ENCODE results near the gene ANGEL1.

Gene ANGEL1

GRCh38 chr14:76779221-76780057 is 33.2 kb downstream of the ANGEL1 start:
- DNase-seq (ENCODE audit: low read depth) = no peak

- no peak for DNase-seq (ENCODE audit: low read depth)
Measured at GRCh38 chr14:76778546-76779215, 34.0 kb downstream of the ANGEL1 start.

DNA sequence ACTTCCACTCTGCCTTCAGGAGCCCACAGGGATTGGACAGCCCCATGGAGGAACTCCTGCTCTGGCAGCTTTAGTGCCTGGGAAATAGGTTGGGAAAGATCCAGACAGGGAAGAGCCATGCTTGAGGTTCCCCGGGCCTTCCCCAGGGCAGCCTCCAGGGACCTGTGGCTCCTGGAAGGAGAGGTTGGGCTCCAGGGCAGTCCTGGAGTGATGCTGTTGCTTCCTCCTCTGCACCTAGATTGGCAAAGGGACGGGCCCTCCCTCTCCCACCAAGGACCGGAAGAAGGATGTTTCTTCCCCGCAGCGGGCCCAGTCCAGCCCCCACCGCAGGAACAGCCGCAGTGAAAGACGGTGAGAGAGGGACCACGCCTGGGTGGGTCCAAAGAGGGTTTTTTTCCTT is 35.0 kb downstream of the ANGEL1 start:
- no peak for DNase-seq (ENCODE audit: low read depth)

- no peak for DNase-seq (ENCODE audit: low read depth)
Measured at GRCh38 chr14:76776428-76777251, 36.0 kb downstream of the ANGEL1 start.

DNA sequence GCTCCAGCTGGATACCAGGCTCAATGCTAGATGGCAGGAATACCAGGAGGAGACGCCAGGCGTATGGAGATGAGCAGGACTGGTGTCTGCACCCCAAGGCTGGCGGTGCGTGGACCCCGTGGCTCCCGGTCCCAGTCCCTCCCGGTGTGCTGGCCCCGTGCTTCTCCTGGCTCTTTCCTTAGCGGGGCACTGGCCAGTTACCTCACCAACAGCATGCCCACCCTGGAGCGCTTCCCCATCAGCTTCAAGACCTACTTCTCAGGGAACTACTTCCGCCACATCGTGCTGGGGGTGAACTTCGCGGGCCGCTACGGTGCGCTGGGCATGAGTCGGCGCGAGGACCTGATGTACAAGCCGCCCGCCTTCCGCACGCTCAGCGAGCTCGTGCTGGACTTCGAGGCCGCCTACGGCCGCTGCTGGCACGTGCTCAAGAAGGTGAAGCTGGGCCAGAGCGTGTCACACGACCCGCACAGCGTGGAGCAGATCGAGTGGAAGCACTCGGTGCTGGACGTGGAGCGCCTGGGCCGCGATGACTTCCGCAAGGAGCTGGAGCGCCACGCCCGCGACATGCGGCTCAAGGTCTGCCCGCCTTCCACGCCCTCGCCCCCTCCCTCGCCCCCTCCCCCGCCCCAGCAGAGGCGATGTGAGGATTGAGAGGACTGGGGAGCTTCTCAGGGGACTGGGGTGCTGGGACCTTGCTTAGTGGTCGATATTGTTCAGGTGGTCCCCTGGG is 36.8 kb downstream of the ANGEL1 start:
- DNase-seq (ENCODE audit: low read depth) = no peak

- no peak for DNase-seq (ENCODE audit: low read depth)
Measured at GRCh38 chr14:76774821-76775694, 37.6 kb downstream of the ANGEL1 start.

DNA sequence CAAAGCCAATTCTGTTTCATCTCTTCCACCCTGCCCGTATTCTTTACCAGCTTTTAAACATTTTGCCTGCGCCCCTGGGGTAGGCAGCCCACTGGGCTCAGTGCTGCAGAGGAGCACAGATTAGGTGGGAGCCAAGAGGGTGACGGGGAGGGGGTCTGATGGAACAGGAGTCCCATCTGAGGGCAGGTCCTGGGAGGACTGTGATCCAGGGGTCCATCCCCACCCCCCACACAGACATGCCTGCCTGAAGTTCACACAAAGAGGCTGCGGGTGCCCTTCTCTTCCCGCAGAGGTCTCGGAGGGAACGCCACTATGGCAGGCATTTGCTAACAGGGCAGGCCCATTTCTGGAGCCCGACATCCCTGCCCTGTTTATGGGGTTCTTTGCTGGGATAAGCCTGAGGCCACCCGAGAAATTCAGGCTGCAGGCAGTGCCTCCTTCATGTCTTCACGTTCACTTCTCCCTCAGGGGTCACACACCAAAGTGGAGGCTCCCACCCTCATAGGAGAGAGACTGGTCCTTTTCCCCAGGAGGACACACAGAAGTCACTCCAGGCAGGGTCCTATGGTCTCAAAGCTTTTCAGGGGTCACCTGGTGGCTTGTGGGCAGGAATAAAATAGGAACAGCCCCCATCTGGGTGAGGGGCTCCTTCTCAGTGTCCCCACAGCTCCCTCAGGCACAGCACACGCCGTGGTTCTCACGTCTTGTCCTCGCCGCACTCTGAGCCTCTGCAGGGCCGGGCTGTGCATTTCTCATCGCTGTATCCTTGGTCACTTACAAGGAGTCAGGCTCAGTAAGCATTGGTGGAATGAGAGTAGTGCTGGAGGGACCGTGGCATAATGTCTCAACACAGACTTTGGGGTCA is 38.5 kb downstream of the ANGEL1 start:
- no peak for DNase-seq (ENCODE audit: low read depth)

DNA sequence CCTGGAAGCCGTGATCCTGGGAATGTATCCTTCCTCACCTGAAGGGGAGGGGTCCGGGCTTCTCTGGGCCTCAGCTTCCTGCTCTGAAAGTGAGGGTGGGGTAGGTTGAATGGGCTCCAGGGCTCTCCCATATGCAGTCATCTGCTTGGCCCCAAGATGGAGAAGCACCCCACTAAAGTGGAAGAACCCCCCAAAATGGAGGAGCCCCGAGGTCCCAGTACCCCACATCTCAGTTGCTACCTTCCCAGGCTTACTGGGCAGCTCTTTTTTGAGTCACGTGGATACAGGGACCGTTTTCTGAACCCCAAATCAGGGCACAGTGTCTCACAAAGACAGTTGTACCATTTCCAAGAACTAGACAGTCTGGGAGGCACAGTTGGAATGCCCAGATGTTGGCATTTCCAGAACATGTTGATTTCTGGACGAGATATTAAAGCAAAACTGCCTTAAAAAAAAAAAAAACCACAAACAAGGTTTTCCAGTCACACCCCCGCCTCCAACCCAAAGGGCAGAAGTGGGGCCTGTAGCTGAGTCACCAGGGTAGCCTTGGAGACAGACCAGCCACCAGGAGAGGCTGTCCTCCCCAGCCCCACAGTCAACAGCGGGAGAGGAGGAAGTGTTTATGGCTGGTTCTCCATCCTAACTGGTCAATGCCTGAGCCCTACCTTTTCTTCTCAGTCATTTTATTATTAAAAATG is 39.3 kb downstream of the ANGEL1 start:
- no peak for DNase-seq (ENCODE audit: low read depth)

GRCh38 chr14:76772300-76773187 is 40.1 kb downstream of the ANGEL1 start:
- DNase-seq (ENCODE audit: low read depth) = no peak

DNA sequence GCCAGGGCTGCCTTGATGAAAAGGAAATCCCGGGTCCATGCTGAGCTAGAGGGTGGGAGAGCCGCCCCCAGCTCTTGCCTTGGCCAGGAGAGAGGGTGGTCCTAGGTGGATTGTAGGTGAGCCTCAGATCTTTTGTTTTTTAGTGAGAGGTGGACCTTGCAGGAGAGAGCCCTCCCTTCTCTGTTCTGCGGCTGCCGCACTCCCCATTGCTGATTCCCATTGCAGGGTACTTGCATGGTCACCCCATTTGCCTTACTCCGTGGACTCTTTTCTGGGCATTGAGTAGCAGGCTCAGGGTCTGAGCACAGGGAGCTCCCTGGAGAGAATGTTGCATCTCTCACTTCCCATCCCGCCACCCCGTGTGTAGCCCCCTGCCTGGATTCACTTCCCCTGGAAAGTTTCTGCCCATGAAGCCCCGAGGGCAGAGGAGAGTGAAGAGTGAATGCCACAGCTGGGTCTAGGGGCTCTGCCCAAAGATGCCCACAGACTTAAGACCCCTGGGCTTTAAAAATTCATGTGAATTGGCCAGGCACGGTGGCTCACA is 41.2 kb downstream of the ANGEL1 start:
- DNase-seq (ENCODE audit: low read depth) = no peak

GRCh38 chr14:76770521-76771436 is 41.9 kb downstream of the ANGEL1 start:
- no peak for DNase-seq (ENCODE audit: low read depth)

GRCh38 chr14:76769636-76770292 is 42.9 kb downstream of the ANGEL1 start:
- DNase-seq (ENCODE audit: low read depth) = no peak

- DNase-seq (ENCODE audit: low read depth) = no peak
Measured at GRCh38 chr14:76768671-76769500, 43.8 kb downstream of the ANGEL1 start.

GRCh38 chr14:76767681-76768656 is 44.7 kb downstream of the ANGEL1 start:
- DNase-seq (ENCODE audit: low read depth) = peak; percentile 63
